Measurements from ENCODE around the gene DHX30.

The DHX30 gene

DNA sequence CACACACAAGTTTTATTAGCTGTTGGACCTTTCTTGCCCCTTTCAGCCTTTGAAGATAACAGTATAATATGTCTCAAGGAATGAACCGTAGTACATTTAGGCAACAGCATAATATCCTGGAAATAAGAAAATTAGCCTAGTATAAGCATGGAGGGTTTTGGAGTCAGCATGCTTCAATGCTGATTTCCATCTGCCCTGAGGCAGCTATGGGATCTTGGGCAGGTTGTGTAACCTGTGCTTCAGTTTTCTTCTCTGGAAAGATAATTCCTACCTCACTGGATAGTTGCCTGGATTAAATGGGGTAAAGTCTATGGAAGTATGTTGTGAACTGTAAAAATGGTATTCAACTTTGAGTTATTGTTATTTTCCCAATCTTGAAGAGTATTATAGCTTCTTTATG, 1.6 kb downstream of the DHX30 start:
- TF ChIP-seq, protein P1, sequence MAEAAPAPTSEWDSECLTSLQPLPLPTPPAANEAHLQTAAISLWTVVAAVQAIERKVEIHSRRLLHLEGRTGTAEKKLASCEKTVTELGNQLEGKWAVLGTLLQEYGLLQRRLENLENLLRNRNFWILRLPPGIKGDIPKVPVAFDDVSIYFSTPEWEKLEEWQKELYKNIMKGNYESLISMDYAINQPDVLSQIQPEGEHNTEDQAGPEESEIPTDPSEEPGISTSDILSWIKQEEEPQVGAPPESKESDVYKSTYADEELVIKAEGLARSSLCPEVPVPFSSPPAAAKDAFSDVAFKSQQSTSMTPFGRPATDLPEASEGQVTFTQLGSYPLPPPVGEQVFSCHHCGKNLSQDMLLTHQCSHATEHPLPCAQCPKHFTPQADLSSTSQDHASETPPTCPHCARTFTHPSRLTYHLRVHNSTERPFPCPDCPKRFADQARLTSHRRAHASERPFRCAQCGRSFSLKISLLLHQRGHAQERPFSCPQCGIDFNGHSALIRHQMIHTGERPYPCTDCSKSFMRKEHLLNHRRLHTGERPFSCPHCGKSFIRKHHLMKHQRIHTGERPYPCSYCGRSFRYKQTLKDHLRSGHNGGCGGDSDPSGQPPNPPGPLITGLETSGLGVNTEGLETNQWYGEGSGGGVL (tag by site-specific recombination; IDR thresholded peaks at IDR 0.05), result no peak
- TF ChIP-seq ZNF549 (tag by site-specific recombination; IDR thresholded peaks at IDR 0.05) (no peak), ZNF530 (tag by site-specific recombination; IDR thresholded peaks at IDR 0.05; ENCODE audit: low read depth) (no peak), ZNF19 (tag by site-specific recombination; IDR thresholded peaks at IDR 0.05; ENCODE audit: low read depth) (no peak), ZNF510 (tag by site-specific recombination; IDR thresholded peaks at IDR 0.05; ENCODE audit: insufficient replicate concordance) (no peak), HOXC10 (CRISPR knock-in tag; IDR thresholded peaks at IDR 0.05) (no peak), ZNF112 (tag by site-specific recombination; IDR thresholded peaks at IDR 0.05) (no peak), OVOL3 (tag by site-specific recombination; IDR thresholded peaks at IDR 0.05) (no peak), ZSCAN23 (tag by site-specific recombination; IDR thresholded peaks at IDR 0.05) (no peak), ZNF692 (tag by site-specific recombination; IDR thresholded peaks at IDR 0.05) (no peak)
- TF ChIP-seq, protein P2, sequence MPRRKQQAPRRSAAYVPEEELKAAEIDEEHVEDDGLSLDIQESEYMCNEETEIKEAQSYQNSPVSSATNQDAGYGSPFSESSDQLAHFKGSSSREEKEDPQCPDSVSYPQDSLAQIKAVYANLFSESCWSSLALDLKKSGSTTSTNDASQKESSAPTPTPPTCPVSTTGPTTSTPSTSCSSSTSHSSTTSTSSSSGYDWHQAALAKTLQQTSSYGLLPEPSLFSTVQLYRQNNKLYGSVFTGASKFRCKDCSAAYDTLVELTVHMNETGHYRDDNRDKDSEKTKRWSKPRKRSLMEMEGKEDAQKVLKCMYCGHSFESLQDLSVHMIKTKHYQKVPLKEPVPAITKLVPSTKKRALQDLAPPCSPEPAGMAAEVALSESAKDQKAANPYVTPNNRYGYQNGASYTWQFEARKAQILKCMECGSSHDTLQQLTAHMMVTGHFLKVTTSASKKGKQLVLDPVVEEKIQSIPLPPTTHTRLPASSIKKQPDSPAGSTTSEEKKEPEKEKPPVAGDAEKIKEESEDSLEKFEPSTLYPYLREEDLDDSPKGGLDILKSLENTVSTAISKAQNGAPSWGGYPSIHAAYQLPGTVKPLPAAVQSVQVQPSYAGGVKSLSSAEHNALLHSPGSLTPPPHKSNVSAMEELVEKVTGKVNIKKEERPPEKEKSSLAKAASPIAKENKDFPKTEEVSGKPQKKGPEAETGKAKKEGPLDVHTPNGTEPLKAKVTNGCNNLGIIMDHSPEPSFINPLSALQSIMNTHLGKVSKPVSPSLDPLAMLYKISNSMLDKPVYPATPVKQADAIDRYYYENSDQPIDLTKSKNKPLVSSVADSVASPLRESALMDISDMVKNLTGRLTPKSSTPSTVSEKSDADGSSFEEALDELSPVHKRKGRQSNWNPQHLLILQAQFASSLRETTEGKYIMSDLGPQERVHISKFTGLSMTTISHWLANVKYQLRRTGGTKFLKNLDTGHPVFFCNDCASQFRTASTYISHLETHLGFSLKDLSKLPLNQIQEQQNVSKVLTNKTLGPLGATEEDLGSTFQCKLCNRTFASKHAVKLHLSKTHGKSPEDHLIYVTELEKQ (tag by site-specific recombination; IDR thresholded peaks at IDR 0.05; ENCODE audit: borderline replicate concordance), result no peak
- no peak overlapping the region for H3K27ac ChIP-seq (ENCODE audit: extremely low read depth, low read depth, low read length)
- no peak overlapping the region for H3K4me3 ChIP-seq (ENCODE audit: low read depth, low read length)
- H3K9me3 ChIP-seq (ENCODE audit: control insufficient read depth, insufficient read depth, low read depth, low read length), result no peaks in the 10 kb centered on the region
- H3K36me3 ChIP-seq (ENCODE audit: control insufficient read depth in 2 of 2, insufficient read depth in 1 of 2, low read length in 2 of 2), result peaks cover 21 to 28% of the 10 kb centered on the region in 2 experiments
- ChIA-PET CTCF (interaction anchor here (0.6 to 2.0 kb wide), 2 partner anchors 20 to 364 kb away, joined by 3 to 8 read pairs; no protein-coding TSS in a partner anchor), POLR2A (interaction anchor here (1.2 to 1.4 kb wide), 2 partner anchors 10 to 383 kb away, joined by 3 read pairs; partner anchors contain the start of gene CDC25A)
- H3K4me1 ChIP-seq (ENCODE audit: control insufficient read depth, insufficient read depth, low read length), result no peaks in the 10 kb centered on the region

DNA sequence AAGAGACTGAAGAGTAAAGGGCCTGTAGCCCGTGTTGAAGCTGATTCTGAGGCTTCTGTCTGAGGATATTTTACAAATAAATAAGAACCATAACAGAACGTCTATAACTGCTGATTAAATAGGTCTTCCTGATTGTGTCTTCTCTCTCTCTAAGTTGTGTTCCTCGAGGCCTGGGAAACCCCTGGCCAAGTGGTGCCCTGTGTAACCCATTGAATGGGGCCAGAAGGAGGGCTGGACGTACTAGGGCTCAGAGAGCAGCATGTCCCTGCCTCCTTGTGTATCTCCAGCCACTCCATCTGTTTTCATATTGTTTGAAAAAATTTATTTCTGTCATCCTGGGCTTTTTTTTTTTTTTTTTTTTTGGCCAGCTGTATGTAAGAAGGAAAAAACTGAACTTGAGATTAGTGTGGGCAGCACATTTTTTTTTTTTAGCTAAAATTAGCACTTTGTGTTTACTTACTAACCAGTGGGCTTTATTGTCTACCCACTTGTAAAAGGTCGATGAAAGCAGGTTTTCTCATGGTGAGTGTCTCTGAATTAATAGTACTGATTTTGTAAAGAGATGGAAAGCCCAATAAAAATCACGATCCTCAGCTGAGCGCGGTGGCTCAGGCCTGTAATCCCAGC, 10.7 kb downstream of the DHX30 start:
- Histone ChIP-seq H3K27ac (ENCODE audit: extremely low read depth, low read depth, low read length) (no peak overlapping the region), H3K4me3 (ENCODE audit: low read depth, low read length) (no peak overlapping the region), H3K36me3 (ENCODE audit: control insufficient read depth in 2 of 2, insufficient read depth in 1 of 2, low read length in 2 of 2) (peaks cover 31 to 72% of the 10 kb centered on the region in 2 experiments), H3K4me1 (ENCODE audit: control insufficient read depth, insufficient read depth, low read length) (no peaks in the 10 kb centered on the region), H3K9me3 (ENCODE audit: control insufficient read depth, insufficient read depth, low read depth, low read length) (no peaks in the 10 kb centered on the region)
- TF ChIP-seq ZIC2 (tag by site-specific recombination; IDR thresholded peaks at IDR 0.05) (no peak), ZSCAN5A (tag by site-specific recombination; IDR thresholded peaks at IDR 0.05) (no peak)
- TF ChIP-seq, protein P3, sequence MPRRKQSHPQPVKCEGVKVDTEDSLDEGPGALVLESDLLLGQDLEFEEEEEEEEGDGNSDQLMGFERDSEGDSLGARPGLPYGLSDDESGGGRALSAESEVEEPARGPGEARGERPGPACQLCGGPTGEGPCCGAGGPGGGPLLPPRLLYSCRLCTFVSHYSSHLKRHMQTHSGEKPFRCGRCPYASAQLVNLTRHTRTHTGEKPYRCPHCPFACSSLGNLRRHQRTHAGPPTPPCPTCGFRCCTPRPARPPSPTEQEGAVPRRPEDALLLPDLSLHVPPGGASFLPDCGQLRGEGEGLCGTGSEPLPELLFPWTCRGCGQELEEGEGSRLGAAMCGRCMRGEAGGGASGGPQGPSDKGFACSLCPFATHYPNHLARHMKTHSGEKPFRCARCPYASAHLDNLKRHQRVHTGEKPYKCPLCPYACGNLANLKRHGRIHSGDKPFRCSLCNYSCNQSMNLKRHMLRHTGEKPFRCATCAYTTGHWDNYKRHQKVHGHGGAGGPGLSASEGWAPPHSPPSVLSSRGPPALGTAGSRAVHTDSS (tag by site-specific recombination; IDR thresholded peaks at IDR 0.05), result no peak
- CTCF ChIA-PET, result interaction anchor here (2.2 kb wide), 1 partner anchor 11 kb away, joined by 15 read pairs; no protein-coding TSS in a partner anchor
- POLR2A ChIA-PET, result no interaction called here
